NCI-H748 treated with DMSO at 0.1 percent for 48 hours (cell line): ENCODE results near the gene FAM181B.
A peak's percentile ranks its signal among the peaks of the same experiment; 100 is the strongest.
"Not testable (repeated sequence)": the region's sequence is repeated elsewhere in the genome, so short reads cannot be mapped to it uniquely, and the experiment has no call there.

Experiments used
- DNase-seq: peaks from one replicate; lab custom pipeline; 2025; lab: John Stamatoyannopoulos, UW

FAM181B gene

DNA sequence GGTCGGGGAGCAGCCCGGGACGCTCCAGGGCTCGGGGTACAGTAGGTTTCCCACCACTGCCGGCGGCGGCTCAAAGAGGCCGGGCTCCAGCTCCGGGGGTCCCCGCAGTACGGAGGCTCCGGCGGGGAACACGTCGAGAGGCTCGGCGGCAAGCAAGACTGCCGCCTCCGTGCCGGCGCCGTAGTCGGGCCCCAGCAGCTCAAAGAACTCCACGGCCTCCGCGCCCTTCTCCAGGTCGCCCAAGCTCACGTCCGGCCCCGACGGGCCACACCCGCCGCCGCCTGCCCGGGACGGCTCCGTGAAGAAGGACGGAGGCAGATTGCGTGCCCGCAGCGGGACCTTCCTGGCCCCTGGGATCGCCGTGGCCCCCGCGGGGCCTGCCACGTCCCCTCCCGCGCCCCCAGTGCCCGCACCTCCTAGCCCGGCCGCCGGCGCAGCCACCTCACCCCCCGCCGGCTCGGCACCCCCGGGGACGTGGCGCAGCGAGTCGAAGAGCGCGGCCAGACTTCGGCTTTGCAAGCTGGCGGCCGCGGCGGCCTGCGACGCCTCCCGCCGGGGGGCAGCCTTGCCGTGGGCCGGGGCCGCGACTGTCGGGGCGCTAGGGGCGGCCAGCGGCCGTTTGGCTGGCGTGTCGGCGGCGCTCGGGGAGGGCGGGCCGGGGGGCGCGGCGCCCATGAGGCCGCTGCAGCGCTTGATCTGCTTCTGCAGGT is 775 bp downstream of the FAM181B start:
- no peak for DNase-seq

DNA sequence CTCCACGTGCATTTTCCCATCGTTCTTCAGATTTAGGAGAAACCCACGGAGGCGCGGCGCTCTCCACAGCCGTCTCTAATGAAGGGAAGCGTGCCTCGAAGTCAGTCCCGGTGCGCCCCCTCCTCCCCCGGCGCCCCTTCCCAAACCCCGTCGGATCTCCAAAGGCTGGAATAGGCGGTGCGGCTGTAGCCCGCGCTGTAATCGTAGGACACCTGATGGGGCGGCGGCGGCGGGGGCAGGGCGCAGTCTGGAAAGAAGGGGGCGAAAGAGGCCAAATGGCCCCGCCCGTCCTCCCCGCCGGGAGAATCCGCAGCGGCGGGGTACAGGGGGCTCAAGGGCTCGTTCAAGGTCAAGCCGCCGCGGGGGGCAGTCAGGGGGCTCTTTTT is 1.3 kb downstream of the FAM181B start:
- DNase-seq: no peak

DNA sequence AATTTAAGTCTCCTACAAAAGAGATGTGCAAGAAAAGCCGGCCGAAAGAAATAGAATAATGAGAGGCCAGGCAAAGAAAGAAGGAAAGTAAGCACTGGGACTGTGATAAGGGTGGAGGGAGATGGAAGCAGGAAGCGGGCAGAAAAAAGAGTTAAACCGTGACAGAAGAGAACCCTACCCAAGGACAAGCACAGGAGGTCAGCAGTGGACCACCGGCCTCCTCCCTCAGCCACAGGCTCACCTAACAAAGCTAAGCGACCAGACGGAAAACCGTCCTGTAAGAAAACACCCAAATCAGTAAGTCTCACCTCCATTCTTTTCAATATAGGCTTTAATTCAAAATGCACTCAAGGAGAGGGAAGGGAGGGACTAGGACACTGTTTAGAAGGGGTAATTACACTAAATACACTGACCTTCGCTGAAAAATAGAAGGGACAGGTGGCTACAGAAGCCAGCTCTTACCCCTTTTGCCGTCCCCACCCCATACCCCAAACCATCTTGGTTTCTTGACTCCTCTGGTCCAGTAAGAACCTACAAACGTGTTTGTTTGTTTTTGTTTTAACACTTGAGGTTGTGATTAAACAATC is 1.9 kb downstream of the FAM181B start:
- DNase-seq: no peak

DNA sequence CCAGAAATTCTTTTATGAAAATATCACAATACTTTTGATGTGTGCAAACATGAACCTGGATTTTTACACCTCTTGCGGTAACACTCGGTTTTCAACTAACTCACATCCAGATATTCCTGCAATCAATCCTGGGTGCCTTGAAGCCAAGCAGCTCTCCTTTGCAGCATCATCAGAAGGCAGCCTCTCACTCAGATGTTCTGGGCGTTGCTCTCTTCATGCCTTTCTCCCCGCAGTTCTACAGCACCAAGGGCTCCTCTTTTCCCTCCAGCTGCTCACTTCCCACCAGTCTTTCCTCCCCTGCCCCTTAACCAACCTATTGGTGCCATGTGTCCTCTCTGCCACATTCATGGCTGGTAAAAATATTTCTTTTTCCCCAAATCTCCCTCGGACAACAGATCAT is 2.9 kb downstream of the FAM181B start:
- no peak for DNase-seq

DNA sequence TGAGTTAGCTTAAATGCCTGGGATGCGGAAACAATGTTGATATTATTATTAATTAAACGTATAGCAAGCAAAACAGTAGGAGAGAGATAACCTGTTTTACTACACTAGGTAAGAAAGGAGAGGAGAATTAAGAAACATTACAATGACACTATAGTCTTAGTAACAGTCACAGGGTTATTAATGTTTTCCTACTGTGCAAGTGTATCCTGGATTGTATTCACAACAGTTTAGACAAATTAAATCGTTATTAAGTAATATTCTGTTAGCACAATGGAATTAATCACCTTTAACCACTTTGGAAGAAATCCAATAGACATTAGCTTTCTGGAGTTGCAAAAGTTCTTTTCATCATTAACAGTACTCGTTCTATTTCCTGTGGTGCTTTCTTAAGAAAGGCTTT is 3.4 kb downstream of the FAM181B start:
- no peak for DNase-seq

DNA sequence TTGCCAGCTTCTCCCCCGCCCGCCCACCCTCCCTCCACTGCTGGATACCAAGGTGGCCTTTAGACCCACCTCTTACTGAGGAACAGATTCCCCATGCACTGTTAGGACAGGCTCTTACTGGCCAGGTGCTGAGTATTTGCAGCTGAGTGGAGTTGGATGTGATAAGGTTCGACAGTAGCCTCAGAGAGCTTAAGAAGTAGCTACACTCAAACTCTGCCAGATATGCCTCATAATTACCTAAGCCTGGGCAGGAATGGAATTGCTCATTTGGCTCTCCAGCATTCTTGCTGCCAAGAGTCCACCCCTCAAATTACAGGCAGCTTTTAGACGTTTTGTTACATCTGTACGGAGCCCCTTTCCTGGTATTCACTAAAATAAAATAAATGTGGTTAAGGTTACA is 9.6 kb downstream of the FAM181B start:
- DNase-seq: no peak

DNA sequence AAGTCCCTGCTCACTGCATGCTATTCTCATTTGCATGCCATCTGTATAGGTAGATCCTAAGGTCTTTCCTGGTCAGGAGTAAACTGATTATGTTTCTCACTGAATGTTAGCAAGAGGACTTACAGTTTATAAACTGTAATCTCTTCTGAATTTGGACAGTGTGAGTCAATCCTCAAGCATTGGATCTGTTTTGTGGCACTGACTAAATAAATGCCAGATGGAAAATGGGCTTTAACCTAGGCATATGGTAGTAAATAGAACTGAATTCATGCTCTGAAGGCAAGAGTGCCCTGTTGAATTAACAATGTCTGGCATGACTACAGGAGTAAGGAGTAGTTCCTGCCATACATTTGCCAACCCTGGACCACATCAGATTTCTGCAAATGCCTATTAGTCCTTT is 11.4 kb downstream of the FAM181B start:
- DNase-seq: no peak

DNA sequence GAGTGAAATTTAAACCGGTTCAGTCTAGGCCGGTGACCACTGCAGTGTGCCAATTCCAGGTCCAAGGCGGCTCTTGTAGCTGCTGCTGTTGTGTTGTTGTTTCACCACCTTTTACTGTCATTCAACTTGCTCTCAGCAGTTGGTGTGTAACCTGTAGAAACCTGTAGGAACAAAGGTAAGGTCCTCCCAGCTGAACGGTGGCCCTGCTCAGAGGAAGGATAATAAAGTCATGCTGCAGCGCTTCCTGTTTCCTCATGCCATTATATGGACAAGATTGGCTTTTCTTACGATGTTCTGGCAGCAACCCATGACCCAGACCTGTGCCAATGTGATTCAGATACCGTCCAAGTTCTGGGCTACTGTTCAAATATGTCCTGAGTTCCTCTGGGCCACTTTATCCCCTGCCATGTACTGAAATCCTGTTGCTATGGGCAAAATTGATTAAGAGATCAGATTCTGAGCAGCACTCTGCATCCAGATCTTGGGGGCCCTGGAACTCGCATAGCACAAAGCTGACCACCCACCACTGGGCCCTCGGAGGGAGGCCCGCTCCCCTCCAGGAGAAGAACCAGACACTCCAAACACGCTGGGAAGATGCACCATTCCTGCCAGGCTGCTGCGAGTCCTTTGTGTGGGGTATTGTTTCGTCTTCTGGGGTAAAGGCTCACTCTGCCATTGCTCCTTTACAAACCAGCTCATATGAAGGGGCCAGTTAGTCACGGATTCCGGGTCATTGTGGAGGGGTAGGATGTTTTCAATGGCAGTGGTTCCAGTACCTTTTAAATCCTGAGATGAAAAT is 13.2 kb downstream of the FAM181B start:
- DNase-seq: no peak

DNA sequence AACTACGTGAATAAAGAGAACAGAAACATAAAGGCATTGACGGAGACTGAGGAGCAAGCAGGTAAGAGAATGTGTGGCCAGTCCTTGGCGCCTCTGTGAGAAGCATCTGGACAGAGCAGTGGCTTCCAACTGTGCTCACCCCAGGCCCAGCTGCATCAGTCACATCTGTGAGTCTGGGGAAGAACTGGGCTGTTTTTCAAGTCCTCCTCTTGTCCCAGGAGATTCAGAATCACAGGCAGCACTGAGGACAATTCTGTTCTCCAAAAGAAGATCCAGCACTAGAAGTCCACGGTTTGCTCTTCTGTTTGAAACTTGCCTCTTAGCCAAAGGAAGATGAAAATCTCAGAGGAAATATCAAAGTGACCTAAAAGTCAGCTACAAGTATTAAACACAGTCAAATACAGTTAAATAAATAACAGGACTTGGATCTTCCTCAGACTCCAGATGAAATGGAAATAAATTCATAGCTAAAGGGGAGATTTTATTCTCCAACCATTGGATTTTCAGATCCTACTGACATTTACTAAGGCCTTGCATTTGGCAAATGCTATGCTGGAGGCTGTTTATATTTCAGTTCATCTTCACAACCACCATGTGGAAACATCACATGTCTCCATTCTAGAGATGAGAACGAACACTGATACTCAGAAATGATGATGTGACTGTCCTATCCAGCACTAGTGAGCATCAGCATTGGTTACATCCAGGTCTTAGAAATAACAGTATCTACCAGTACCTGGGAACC is 14.1 kb downstream of the FAM181B start:
- no peak for DNase-seq

DNA sequence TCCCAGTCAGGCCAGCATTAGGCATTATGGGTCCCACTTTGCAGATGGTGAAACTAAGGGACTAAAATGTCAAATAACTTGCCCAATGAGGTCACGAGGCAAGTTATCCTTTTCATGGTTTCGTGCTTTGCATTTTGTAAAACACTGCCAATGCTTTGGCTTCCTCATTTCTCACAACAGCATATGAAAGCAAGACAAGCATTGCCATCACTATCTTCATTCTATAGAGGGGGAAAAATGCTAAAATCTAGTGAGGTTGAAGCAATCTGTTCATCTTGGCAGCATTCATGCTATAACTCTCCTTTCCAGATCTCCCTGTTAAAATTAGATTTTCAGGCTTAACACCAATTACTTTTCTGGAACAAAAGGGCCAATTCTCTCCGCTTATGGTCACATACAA is 14.8 kb downstream of the FAM181B start:
- DNase-seq: no peak

DNA sequence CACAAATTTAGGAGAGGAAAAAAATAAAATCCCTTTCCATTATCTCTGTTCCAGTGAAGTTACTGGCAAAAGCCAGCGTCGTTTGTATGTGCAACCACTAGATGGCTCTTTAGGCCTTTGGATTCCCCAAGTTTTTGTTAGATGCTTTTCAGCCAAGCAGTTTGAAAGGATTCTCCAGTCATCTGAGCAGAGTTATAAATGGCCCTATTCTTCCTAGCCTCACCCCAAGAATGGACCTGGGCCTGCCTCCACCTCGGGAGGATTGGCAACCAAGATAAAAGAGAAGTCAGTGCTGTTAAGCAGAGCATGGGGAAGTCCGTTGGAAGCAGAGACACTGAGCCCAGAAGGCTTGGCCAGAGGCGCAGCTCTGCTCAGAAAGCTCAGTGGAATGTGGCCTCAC is 15.4 kb downstream of the FAM181B start:
- DNase-seq: peak; percentile 45

DNA sequence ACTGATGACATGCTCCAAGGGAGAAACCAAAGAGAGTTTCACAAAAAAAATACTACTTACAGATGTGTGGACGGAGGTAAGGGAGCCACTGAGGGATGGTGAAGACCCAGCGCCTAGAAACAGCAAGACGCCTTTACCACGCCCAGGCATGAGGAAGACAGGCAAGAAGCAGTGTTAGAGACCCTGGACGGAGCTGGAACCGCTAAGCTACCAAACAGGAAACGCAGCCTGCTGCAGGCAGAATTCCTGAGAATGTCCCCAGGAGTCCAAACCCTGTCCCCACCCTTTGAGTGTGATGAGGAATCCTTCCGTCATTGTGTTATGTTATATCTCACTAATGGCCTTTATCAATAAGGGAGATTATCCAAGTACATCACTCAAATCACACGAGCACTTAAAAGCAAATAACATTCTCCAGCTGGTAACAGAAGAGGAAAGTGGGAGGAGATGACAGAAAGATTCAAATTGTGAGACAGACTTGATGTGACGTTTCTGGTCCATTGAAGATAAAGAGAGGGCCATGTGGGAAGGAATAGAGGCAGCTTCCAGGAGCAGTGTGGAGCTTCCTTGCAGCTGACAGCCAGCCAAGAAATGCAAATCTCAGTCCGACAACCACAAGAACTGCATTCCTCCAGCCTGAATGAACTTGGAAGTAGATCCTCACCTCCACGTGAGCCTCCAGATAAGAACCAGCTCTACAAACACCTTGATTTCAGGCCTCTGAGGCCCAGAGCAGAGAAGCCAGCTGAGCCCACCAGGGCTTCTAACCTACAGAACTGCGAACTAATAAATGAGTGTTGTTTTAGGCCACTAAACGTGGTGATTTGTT is 19.1 kb downstream of the FAM181B start:
- DNase-seq: no peak

DNA sequence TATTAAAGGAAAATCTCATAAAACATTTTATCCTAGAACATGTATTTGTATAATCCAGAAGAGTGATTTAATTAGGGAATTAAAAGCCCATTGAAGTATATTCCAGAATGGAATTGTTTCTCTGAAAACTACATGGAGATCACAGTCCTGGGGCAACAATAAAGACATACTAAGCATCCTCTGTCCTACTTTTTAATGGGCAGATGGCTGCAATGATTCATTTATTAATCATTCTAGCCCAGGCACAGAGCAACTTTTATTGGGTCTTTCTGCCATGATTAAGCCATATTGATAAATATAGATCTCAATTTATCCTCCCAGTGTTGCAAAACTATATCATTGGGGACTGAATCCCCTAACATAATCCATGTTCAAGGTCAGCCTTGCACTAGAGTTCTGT is 22.0 kb downstream of the FAM181B start:
- DNase-seq: no peak

DNA sequence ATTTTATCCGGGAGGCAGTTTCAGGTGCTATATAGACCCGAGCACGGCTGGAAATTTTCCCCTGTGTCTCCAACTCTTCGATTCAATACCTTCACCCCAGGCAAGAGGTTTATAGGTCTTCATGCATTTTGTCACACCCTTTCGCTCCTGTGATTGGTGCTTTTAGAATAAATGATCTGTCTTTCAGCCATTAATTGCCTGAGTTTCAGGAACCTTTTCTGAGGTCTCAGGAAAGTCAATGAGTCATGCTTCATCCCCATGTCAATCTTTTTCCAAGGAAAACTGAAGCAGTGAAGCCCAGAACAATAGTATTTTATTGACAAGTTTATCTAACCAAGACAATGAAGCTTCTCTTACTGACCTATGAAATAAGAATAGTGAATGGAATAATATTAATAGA is 29.9 kb downstream of the FAM181B start:
- no peak for DNase-seq

DNA sequence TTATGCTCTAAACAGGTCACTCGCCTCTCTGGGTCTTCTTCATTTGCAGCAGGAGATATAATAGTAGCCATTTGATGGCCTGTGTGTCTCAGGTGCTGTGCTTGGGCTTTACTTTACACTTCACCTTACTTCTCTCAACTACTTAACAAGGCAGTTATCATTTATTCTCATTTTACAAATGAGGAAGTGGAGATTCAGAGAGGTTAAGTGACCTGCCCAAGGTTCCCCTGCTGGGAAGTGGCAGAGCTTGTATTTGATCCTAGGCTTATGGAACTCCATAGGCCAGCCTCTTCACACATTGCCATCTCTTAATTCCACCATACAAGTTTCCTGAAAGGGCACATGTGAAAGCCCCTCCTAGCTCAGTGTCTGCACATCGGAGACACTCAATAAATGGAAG is 30.4 kb downstream of the FAM181B start:
- DNase-seq: no peak

DNA sequence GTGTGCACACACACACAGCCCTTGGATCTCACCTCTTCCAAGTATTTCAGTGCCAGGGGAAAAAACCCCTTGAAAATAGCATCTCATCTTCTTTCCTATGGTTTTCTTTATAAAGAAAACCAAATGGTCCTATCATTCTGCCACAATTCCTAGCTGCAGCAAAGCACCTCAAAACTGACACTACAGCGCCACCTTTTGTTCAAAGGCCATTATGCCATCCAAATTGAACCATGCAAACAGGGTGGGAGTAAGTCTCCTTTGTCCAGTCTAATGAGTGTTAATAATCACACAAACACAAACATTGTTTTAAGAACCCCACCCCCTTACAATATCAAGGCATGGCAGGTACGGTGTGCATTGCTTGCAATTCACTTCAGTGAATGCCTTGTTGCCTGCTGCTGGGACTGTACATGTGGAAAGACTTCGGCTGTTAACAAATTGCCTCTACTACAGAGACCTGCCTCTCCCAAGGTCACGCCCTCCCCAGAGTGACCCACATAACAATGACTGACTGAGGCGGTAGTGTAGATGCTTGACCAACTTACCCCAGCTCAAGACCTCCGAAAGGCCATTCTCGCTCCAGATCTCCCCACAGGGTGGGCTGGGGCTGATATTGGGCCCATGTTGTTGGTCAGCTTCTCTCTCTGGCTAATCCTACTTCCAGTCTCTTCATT is 31.7 kb downstream of the FAM181B start:
- DNase-seq: peak; percentile 6

DNA sequence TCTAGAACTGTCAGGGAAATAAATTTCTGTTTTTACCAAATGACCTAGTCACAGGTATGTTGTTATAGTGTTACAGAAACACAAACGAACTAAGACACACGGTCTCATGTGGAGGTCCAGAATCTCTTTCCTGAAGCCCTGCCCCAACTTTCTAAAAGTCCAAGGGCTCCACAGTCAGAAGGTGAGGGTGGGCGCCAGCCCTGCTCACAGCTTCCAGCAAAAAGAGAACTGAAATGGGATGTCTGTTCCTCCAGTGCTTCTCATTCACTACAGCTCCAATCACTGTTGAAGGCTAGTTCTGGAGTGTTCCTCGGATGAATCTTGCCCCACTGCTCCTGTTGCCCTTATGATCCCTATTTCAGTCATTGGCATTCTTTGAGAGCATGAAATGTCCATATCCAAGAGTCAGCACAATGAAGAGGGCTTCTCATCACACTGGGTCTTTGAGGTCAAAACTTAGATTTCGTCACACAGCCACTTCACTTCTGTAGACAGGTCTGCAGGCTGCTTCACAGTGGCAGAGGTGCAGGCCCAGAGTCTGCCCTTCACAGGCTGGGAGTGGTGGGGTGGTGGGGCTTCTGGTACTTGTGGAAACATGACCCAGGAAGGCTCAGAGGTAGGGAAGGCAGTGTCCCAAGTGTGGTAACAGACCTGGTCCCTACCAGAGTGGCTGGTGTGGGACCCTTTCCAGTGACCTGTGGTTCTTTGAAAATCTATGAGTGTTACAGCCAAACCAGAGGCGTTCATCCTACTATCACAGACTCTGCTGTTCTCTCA is 34.9 kb downstream of the FAM181B start:
- DNase-seq: no peak

DNA sequence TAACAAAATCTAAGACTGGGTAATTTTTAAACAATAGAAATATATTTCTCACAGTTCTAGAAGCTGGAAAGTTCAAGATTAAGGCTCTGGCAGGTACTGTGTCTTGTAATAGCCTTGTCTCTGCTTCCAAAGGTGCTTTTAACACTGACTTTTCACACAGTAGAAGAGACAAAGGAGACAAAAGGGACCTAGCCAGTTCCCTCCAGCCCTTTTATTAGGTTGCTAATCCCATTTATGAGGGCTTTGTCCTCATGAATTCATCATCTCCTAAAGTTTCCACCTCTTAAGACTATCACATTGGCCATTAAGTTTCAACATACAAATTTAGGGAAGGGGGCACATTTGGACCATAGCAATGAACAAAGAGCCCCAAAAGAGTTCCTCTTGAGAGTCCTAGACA is 40.7 kb downstream of the FAM181B start:
- no peak for DNase-seq

DNA sequence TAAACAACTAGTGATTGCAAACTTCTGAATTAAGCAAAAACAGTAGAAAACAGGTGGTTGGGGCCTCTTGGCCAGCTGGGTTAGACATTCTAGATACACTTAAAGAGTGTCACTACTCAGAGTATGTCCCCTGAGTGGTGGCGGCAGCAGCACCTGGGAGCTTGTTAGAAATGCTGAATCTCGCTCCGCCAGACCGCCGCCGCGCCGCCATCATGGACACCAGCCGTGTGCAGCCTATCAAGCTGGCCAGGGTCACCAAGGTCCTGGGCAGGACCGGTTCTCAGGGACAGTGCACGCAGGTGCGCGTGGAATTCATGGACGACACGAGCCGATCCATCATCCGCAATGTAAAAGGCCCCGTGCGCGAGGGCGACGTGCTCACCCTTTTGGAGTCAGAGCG is 44.3 kb downstream of the FAM181B start:
- DNase-seq: not testable (repeated sequence)

DNA sequence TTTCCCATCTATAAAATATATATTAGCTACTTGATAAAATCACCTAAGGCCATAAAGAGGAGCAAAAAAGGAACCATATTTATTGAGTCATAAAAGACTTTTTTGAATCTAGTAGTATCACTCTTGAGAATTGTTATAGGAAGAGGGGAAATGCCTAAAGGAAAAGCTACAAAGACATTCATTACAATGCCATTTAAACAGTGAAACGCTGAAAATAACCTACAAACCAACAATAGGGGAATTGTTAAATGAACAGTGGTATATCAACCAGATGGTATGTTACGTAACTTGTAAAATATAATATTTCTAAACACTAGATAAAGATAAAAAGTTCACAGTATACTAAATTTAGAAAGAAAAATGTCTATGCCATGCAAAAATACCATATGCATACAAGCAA is 47.5 kb downstream of the FAM181B start:
- DNase-seq: no peak
